NCI-H2081 treated with DMSO at 0.1 percent for 48 hours (cell line): ENCODE data around the gene ZC3H14.
"Not testable (repeated sequence)": the region's sequence is repeated elsewhere in the genome, so short reads cannot be mapped to it uniquely, and the experiment has no call there.

ENCODE experiments used
- DNase-seq: peaks from one replicate; lab custom pipeline; 2025; lab: John Stamatoyannopoulos, UW

Gene ZC3H14

GRCh38 chr14:88562831-88563686 lies at the start of gene ZC3H14:
Gene ZC3H14 (plus strand): TSS chr14:88563037. CDS start chr14:88563134, 97 bp downstream.
- peak; percentile 64 for DNase-seq

- no peak for DNase-seq
Observed at GRCh38 chr14:88515499-88516221, 47.2 kb upstream of the ZC3H14 start.

GRCh38 chr14:88516861-88517357 lies 45.9 kb upstream of the ZC3H14 start:
- DNase-seq, result no peak

GRCh38 chr14:88518592-88519512 lies 44.0 kb upstream of the ZC3H14 start:
- DNase-seq, result no peak

- DNase-seq, result no peak
Observed at GRCh38 chr14:88519907-88520306, 42.9 kb upstream of the ZC3H14 start.

- no peak for DNase-seq
Observed at GRCh38 chr14:88521818-88522217, 41.0 kb upstream of the ZC3H14 start.

GRCh38 chr14:88522393-88522792 lies 40.4 kb upstream of the ZC3H14 start:
- no peak for DNase-seq

- DNase-seq, result not testable (repeated sequence)
Observed at GRCh38 chr14:88529889-88530288, 32.9 kb upstream of the ZC3H14 start.

- DNase-seq, result no peak
Observed at GRCh38 chr14:88533064-88533602, 29.7 kb upstream of the ZC3H14 start.

- DNase-seq, result no peak
Observed at GRCh38 chr14:88535149-88535548, 27.7 kb upstream of the ZC3H14 start.

- DNase-seq, result no peak
Observed at GRCh38 chr14:88535813-88536212, 27.0 kb upstream of the ZC3H14 start.

- no peak for DNase-seq
Observed at GRCh38 chr14:88541324-88541723, 21.5 kb upstream of the ZC3H14 start.

- no peak for DNase-seq
Observed at GRCh38 chr14:88542857-88543795, 19.7 kb upstream of the ZC3H14 start.

- no peak for DNase-seq
Observed at GRCh38 chr14:88545256-88545655, 17.6 kb upstream of the ZC3H14 start.

- DNase-seq, result no peak
Observed at GRCh38 chr14:88546621-88547385, 16.0 kb upstream of the ZC3H14 start.

GRCh38 chr14:88547386-88547780 lies 15.5 kb upstream of the ZC3H14 start:
- DNase-seq, result no peak

GRCh38 chr14:88550078-88550477 lies 12.8 kb upstream of the ZC3H14 start:
- DNase-seq, result no peak

GRCh38 chr14:88551094-88551870 lies 11.6 kb upstream of the ZC3H14 start:
- DNase-seq, result peak; percentile 57

GRCh38 chr14:88551980-88552431 lies 10.8 kb upstream of the ZC3H14 start:
- DNase-seq, result no peak
